Loucy (cell line): ENCODE data around the gene TYW1B.
"Not testable (repeated sequence)": the region's sequence is repeated elsewhere in the genome, so short reads cannot be mapped to it uniquely, and the experiment has no call there.

Source experiments
- H2AFZ ChIP-seq: fragments of 200-600 bp; sonication (generic); 2 replicates; pipeline ENCODE4 v1.6.0; 2016; ENCODE audit warnings: antibody characterized with exemption, mild to moderate bottlenecking, low read length, moderate library complexity
- H3F3A ChIP-seq: fragments of 200-600 bp; 2 replicates; pipeline ENCODE4 v1.6.0; 2016; ENCODE audit warnings: antibody characterized with exemption, low read depth, mild to moderate bottlenecking
- H3K27me3 ChIP-seq: fragments of 200-600 bp; sonication (generic); 2 replicates; pipeline ENCODE4 v1.6.1; 2014; ENCODE audit warnings: low read length, mild to moderate bottlenecking; ENCODE audit not compliant: insufficient read depth, poor library complexity, severe bottlenecking
- H3K36me3 ChIP-seq: fragments of 200-600 bp; sonication (generic); 2 replicates; pipeline ENCODE4 v1.6.1; 2016; ENCODE audit warnings: low read length; ENCODE audit not compliant: insufficient read depth
- H3K4me1 ChIP-seq: fragments of 200-600 bp; sonication (generic); 2 replicates; pipeline ENCODE4 v1.5.1; 2014; ENCODE audit warnings: low read length, mild to moderate bottlenecking; ENCODE audit not compliant: insufficient read depth, poor library complexity, severe bottlenecking
- H3K4me2 ChIP-seq: fragments of 200-600 bp; sonication (generic); 2 replicates; pipeline ENCODE4 v1.6.0; 2014; ENCODE audit warnings: antibody characterized with exemption, low read length, low read depth, mild to moderate bottlenecking; ENCODE audit not compliant: poor library complexity, severe bottlenecking
- H3K4me3 ChIP-seq: fragments of 200-600 bp; sonication (generic); 2 replicates; pipeline ENCODE4 v1.5.1; 2014; ENCODE audit warnings: low read length, mild to moderate bottlenecking, mixed read lengths; ENCODE audit not compliant: poor library complexity, severe bottlenecking
- H3K79me2 ChIP-seq: fragments of 200-600 bp; sonication (generic); 2 replicates; pipeline ENCODE4 v1.6.1; 2014; ENCODE audit warnings: low read length; ENCODE audit not compliant: insufficient read depth
- H3K9ac ChIP-seq: fragments of 200-600 bp; sonication (generic); 2 replicates; pipeline ENCODE4 v1.6.0; 2014; ENCODE audit warnings: mild to moderate bottlenecking, low read depth, low read length, moderate library complexity; ENCODE audit not compliant: poor library complexity, severe bottlenecking
- H3K9me2 ChIP-seq: fragments of 200-600 bp; sonication (generic); replicated peaks from 2 replicates; pipeline ENCODE4 v1.6.1; 2016; ENCODE audit warnings: low read depth, low read length, mixed read lengths
- H3K9me3 ChIP-seq: fragments of 200-600 bp; sonication (generic); 2 replicates; pipeline ENCODE4 v1.6.1; 2014; ENCODE audit warnings: mild to moderate bottlenecking, antibody characterized with exemption, low read length, low read depth; ENCODE audit not compliant: insufficient read depth
- H4K20me1 ChIP-seq: fragments of 200-600 bp; sonication (generic); 2 replicates; pipeline ENCODE4 v1.6.0; 2014; ENCODE audit warnings: antibody characterized with exemption, low read length, mild to moderate bottlenecking; ENCODE audit not compliant: insufficient read depth, poor library complexity, severe bottlenecking

The TYW1B gene

DNA sequence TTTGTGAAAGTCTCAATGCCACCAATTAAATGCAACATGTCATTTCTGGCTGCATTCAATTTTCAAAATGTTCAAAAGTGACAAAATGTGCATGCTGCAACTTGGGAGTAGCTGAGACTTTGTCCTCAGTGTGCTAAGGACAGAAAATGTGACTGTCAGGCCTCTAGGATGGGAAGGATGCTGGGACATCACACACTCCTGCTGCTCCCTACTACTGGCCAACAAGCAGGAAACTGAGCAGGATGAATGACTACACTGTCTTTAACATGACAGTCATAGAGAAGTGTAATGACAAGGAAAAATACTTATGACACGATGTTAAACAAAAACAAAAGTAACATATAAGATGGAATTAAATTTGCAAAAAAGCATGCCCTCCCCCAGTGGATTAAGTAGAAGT is 138.7 kb downstream of the TYW1B start:
- H3K79me2 ChIP-seq, H3K27me3 ChIP-seq, H3F3A ChIP-seq, H3K4me2 ChIP-seq, H3K9ac ChIP-seq, H3K4me3 ChIP-seq, H3K4me1 ChIP-seq, H3K9me3 ChIP-seq, H4K20me1 ChIP-seq, H2AFZ ChIP-seq, H3K36me3 ChIP-seq, H3K9me2 ChIP-seq: not testable (repeated sequence)

DNA sequence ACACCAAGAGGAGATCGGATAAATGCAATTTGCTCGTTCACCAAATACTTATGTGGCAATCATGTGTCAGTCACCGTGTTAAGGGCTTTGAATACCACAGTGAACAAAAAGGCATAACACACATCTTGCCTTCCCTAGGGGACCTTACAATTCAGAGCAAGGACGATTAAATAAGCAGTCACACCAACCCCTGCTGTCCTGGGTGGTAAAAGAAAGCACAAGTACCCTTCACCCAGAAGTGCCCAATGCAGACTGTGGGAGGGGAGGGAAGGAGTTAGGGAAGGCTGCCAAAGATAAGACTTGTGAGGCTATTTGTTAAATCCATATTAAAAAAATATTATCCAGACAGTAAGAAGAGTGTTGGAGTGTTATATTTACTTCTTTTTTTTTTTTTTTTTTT is 146.8 kb downstream of the TYW1B start:
- not testable (repeated sequence) for H3F3A ChIP-seq, H3K79me2 ChIP-seq, H3K9ac ChIP-seq, H3K4me2 ChIP-seq, H3K36me3 ChIP-seq, H3K9me2 ChIP-seq, H3K4me1 ChIP-seq, H3K27me3 ChIP-seq, H3K9me3 ChIP-seq, H2AFZ ChIP-seq, H4K20me1 ChIP-seq, H3K4me3 ChIP-seq

DNA sequence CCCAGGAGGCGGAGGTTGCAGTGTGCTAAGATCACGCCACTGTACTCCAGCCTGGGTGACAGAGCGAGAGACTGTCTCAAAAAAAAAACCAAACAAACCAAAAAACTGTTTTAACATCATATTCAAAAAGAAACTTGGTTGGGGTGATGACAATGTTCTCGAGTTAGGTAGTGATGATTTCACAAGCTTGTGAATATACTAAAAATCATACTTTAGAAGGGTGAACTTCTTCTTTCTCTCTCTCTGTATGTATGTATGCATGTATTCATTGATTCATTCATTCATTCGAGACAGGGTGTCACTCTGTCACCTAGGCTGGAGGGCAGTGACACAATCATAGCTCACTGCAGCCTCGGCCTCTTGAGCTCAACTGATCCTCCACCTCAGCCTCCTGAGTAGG is 151.1 kb downstream of the TYW1B start:
- H4K20me1 ChIP-seq, H3K9ac ChIP-seq, H3F3A ChIP-seq, H3K27me3 ChIP-seq, H3K79me2 ChIP-seq, H3K4me3 ChIP-seq, H3K9me3 ChIP-seq, H3K4me1 ChIP-seq, H2AFZ ChIP-seq, H3K4me2 ChIP-seq, H3K36me3 ChIP-seq, H3K9me2 ChIP-seq: not testable (repeated sequence)

DNA sequence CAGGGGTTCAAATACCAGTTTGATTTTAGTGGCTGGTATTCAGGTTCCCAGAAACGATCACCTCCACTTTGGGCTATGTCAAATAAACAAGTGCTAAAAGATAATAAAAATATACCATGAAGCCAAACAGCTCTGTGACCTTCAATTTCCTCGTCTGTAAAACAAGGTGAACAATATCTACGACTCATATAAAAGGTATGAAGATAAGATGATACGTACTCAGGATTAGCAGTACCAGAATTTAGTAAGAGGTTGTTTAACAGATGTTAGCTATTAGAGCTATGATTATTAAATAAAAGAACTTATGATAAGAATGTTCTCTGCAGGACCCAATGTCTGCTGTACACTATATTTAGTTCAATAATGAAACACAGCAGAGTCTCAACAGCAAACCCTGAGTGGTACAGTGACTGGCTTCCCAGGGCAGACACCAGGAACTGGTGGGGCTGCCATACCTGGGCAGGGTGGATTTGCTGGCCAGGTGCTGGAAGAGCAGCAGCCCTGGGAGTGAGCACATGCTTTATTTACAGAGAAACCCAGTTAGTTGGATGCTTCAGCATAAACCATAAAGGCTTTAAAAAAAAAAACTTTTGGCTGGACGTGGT is 151.8 kb downstream of the TYW1B start:
- H3K4me1 ChIP-seq, H3F3A ChIP-seq, H3K27me3 ChIP-seq, H4K20me1 ChIP-seq, H3K79me2 ChIP-seq, H3K4me3 ChIP-seq, H3K9ac ChIP-seq, H3K9me3 ChIP-seq, H3K36me3 ChIP-seq, H3K4me2 ChIP-seq, H2AFZ ChIP-seq, H3K9me2 ChIP-seq: not testable (repeated sequence)

DNA sequence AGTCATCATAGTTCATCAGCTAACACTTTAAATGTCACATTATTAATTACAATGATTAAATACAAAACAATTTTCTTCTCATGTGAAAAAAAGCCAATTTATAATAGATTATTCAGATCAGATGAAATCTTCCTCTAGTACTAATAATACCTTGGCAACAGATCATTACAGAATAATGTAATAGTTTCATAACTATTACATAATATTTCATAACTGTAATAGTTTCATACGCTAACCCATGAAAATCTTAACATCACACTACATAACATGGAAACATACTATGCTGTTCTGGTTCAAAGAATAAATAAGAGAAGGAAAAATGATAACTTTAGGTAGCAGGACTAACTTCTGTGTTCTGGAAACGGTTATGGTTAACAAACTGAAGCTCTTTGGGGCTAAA is 152.3 kb downstream of the TYW1B start:
- not testable (repeated sequence) for H3K4me2 ChIP-seq, H3K9ac ChIP-seq, H3K36me3 ChIP-seq, H3K79me2 ChIP-seq, H3K9me2 ChIP-seq, H3F3A ChIP-seq, H3K27me3 ChIP-seq, H3K4me1 ChIP-seq, H4K20me1 ChIP-seq, H2AFZ ChIP-seq, H3K9me3 ChIP-seq, H3K4me3 ChIP-seq
